K562 (cell line): Measurements from ENCODE around the gene ZKSCAN5.

Source experiments
- ATF7 ChIP-seq: fragments of 450-650 bp; IDR thresholded peaks from 2 replicates; pipeline ENCODE4 v1.7.1; 2014; ENCODE audit warnings: mild to moderate bottlenecking, moderate library complexity
- CCNT2 ChIP-seq: IDR thresholded peaks from 2 replicates; pipeline ENCODE4 v1.6.1; 2011; ENCODE audit warnings: borderline replicate concordance, low read depth, mild to moderate bottlenecking, moderate library complexity, mixed read lengths, low read length; ENCODE audit not compliant: insufficient read length; ENCODE audit errors: extremely low read depth
- CTCF ChIP-seq, 3 experiments: IDR thresholded peaks in 2 of 3; conservative IDR thresholded peaks in 1 of 3; 2 replicates each; pipeline ENCODE4 v1.5.1; 2011 to 2012; ENCODE audit warnings: low read length in 3 of 3, mild to moderate bottlenecking in 3 of 3, control low read depth in 2 of 3, improper control_type of control experiment in 1 of 3, inconsistent platforms in 1 of 3, low read depth in 1 of 3, mixed read lengths in 1 of 3, moderate library complexity in 1 of 3; ENCODE audit not compliant: insufficient read depth in 2 of 3
- NR2C2 ChIP-seq, 2 experiments: fragments of 200-800 bp in 1 of 2; sonication (Bioruptor generic) in 1 of 2; sonication (generic) in 1 of 2; formaldehyde crosslinking in 1 of 2; IDR thresholded peaks; 2 replicates each; pipeline versions ENCODE4 v1.6.1 to v1.8.0; 2016 to 2022; ENCODE audit warnings: mild to moderate bottlenecking in 1 of 2, missing compliant biosample characterization in 1 of 2, missing genetic modification characterization in 1 of 2, missing genetic modification reagents in 1 of 2
- PHF21A ChIP-seq: fragments of 450-650 bp; IDR thresholded peaks from 2 replicates; pipeline ENCODE4 v1.6.1; 2017; ENCODE audit warnings: low read depth, borderline replicate concordance
- PRMT5 ChIP-seq: sonication (generic); formaldehyde crosslinking; IDR thresholded peaks from 2 replicates; pipeline ENCODE4 v1.5.0; 2020; ENCODE audit warnings: missing genetic modification reagents
- ZBTB2 ChIP-seq: fragments of 450-650 bp; IDR thresholded peaks from 2 replicates; pipeline ENCODE4 v1.6.1; 2016; ENCODE audit warnings: antibody characterized with exemption
- ZNF212 ChIP-seq: fragments of 450-650 bp; formaldehyde crosslinking; IDR thresholded peaks from 2 replicates; pipeline ENCODE4 v1.4.0; 2020; ENCODE audit warnings: mild to moderate bottlenecking

- TF ChIP-seq PRMT5 (CRISPR knock-in tag): no peak
- 0 out of 2 replicates have a peak, but pooled peaks have one; percentile 19 for TF ChIP-seq ZBTB2
- TF ChIP-seq CTCF (IDR thresholded peaks at IDR 0.05 in 2 of 3, conservative IDR thresholded peaks at IDR 0.05 in 1 of 3; ENCODE audit: insufficient read depth in 2 of 3, low read depth in 1 of 3, low read length in 3 of 3): no peak; a peak in 1 of 6 replicates
- TF ChIP-seq PHF21A: no peak; the same call in none of the 2 replicates
- 0 out of 2 replicates have a peak, but pooled peaks have one; percentile 53 for TF ChIP-seq ZNF212 (CRISPR knock-in tag)
- peak; percentile 89 for TF ChIP-seq CCNT2
- peak; percentile 58 for TF ChIP-seq ATF7
- TF ChIP-seq NR2C2 (CRISPR knock-in tag; IDR thresholded peaks at IDR 0.05): no peak
- no peak for TF ChIP-seq NR2C2 (tag; IDR thresholded peaks at IDR 0.05)
These were observed 31.7 kb upstream of the ZKSCAN5 start, which contains the start of gene ZNF789 for GRCh38 chr7:99472561-99473314.
